DOHH2 (cell line): ENCODE measurements around the gene PDIA2.

Experiments used
- EZH2phosphoT487 ChIP-seq: fragments of 200-600 bp; sonication (generic); IDR thresholded peaks from 2 replicates; pipeline ENCODE4 v1.6.1; 2017; ENCODE audit warnings: borderline replicate concordance, mild to moderate bottlenecking, antibody characterized with exemption, low read length, moderate library complexity, mixed read lengths
- TF ChIP-seq, protein P1 (sequence below): fragments of 200-600 bp; sonication (generic); IDR thresholded peaks from one replicate; pipeline ENCODE4 v1.5.1; 2014; ENCODE audit warnings: antibody characterized with exemption, mild to moderate bottlenecking, low read depth, low read length; ENCODE audit not compliant: poor library complexity, severe bottlenecking

DNA sequence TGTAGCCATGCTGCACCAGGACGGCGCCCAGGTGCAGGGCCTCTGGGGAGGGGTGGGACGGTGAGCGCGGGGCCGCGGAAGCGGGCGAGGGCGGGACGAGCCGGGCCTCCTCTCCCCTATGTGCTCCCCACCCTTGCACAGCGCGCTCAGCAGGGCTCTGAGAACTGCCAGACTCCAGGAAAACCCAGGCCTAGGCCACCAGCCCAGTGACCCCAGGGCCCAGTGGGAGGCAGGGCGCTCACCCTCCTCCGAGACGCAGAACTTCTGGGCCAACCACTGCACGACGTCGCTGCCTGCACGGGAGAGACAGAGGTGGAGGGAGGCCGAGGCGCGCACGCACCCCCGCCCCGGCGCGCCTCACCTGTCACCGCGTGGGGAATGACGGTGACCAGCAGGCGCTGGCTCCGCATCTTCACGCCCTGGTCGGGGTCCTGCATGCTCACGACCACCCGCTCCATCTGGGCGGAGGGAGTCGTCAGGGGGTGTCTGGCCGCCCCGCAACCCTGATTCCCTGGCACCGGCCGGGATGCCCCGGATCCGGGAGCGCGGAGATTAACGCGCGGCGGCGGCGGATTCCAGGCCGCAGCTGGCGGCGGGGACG is 7.8 kb upstream of the PDIA2 start:
- TF ChIP-seq, protein P1, sequence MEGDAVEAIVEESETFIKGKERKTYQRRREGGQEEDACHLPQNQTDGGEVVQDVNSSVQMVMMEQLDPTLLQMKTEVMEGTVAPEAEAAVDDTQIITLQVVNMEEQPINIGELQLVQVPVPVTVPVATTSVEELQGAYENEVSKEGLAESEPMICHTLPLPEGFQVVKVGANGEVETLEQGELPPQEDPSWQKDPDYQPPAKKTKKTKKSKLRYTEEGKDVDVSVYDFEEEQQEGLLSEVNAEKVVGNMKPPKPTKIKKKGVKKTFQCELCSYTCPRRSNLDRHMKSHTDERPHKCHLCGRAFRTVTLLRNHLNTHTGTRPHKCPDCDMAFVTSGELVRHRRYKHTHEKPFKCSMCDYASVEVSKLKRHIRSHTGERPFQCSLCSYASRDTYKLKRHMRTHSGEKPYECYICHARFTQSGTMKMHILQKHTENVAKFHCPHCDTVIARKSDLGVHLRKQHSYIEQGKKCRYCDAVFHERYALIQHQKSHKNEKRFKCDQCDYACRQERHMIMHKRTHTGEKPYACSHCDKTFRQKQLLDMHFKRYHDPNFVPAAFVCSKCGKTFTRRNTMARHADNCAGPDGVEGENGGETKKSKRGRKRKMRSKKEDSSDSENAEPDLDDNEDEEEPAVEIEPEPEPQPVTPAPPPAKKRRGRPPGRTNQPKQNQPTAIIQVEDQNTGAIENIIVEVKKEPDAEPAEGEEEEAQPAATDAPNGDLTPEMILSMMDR = no peak
- TF ChIP-seq EZH2phosphoT487 = no peak
